ENCODE results near the gene OR52A1. TPM values are rescaled to one million over a fixed set of nuclear protein-coding genes. Genes with fewer than 3 reads are reported as not detected.

The OR52A1 gene
- total RNA-seq, 1 donor from 2014 or later = not detected

DNA sequence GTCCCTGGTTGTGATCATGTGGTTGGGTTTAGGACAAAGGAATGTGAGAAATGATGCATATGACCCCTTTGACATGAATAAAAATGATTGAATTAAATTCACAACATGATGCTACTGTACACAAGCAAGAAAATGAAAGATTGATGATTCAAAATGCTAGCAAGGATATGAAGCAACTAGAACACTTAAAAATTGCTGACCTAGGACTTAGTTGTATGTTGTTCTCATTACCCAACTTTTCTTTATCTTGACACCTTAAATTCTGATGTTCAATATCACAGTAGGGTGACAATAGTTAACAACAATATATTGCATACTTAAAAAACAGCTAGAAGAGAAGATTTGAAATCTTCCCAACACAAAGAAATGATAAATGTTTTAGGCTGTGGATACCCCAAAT is 37.0 kb downstream of the OR52A1 start:
- Mint-ChIP-seq H3K4me3 (ENCODE audit: unreplicated experiment) (no peak overlapping the region), H3K36me3 (ENCODE audit: low read depth) (no peaks in the 10 kb centered on the region), H3K4me1 (ENCODE audit: low read depth) (no peaks in the 10 kb centered on the region), H3K27ac (ENCODE audit: unreplicated experiment) (no peak overlapping the region), H3K27me3 (ENCODE audit: low read depth) (peaks cover 22% of the 10 kb centered on the region), H3K9me3 (ENCODE audit: low read depth) (peaks cover 6% of the 10 kb centered on the region)
- no peak for DNase-seq (ENCODE audit: low spot score)
- no peak for TF ChIP-seq CTCF (IDR thresholded peaks at IDR 0.05)

DNA sequence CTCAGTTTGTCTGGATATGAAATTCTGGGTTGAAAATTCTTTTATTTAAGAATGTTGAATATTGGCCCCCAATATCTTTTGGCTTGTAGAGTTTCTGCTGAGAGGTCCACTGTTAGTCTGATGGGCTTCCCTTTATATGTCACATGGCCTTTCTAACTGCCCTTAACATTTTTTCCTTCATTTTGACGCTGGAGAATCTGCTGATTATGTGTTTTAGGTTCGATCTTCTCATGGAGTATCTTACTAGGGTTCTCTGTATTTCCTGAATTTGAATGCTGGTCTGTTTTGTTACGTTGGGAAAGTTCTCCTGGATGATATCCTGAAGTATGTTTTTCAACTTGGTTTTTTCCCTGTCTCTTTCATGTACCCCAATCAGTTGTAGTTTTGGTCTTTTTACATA is 39.2 kb downstream of the OR52A1 start:
- Mint-ChIP-seq H3K27ac (ENCODE audit: unreplicated experiment) (no peak overlapping the region), H3K4me1 (ENCODE audit: low read depth) (no peaks in the 10 kb centered on the region), H3K9me3 (ENCODE audit: low read depth) (peaks cover 6% of the 10 kb centered on the region), H3K27me3 (ENCODE audit: low read depth) (peaks cover 23% of the 10 kb centered on the region), H3K36me3 (ENCODE audit: low read depth) (no peaks in the 10 kb centered on the region), H3K4me3 (ENCODE audit: unreplicated experiment) (no peak overlapping the region)
- DNase-seq (ENCODE audit: low spot score) = no peak
- no peak for TF ChIP-seq CTCF (IDR thresholded peaks at IDR 0.05)

DNA sequence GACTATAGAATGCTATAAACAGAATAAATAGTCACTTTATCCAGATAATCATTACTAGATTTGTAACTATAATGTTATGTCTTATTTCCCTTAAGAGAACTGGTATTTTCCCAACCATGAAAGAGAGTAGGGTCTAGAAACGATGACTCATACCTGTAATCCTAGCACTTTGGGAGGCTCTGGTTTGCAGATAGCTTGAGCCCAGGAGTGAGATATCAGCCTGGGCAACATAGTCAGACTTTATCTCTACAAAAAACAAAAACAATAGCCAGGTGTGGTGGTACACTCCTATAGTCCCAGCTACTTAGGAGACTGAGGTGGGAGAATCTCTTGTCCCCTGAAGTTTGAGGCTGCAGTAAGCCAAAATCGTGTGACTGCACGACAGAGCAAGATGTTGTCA is 47.3 kb downstream of the OR52A1 start:
- Mint-ChIP-seq H3K4me3 (ENCODE audit: unreplicated experiment) (no peak overlapping the region), H3K27ac (ENCODE audit: unreplicated experiment) (no peak overlapping the region), H3K36me3 (ENCODE audit: low read depth) (no peaks in the 10 kb centered on the region), H3K4me1 (ENCODE audit: low read depth) (no peaks in the 10 kb centered on the region), H3K27me3 (ENCODE audit: low read depth) (peaks cover 11% of the 10 kb centered on the region), H3K9me3 (ENCODE audit: low read depth) (no peaks in the 10 kb centered on the region)
- no peak for DNase-seq (ENCODE audit: low spot score)
- no peak for TF ChIP-seq CTCF (IDR thresholded peaks at IDR 0.05)

GRCh38 chr11:5103066-5103465 is 51.5 kb downstream of the OR52A1 start:
- H3K27ac Mint-ChIP-seq (ENCODE audit: unreplicated experiment) = no peak overlapping the region

GRCh38 chr11:5102246-5102645 is 52.3 kb downstream of the OR52A1 start:
- no peak for TF ChIP-seq CTCF (IDR thresholded peaks at IDR 0.05)
- DNase-seq (ENCODE audit: low spot score) = no peak
- H3K4me1 Mint-ChIP-seq (ENCODE audit: low read depth) = no peaks in the 10 kb centered on the region
- no peaks in the 10 kb centered on the region for H3K9me3 Mint-ChIP-seq (ENCODE audit: low read depth)
- no peaks in the 10 kb centered on the region for H3K36me3 Mint-ChIP-seq (ENCODE audit: low read depth)
- H3K4me3 Mint-ChIP-seq (ENCODE audit: unreplicated experiment) = no peak overlapping the region
- H3K27ac Mint-ChIP-seq (ENCODE audit: unreplicated experiment) = no peak overlapping the region
- peaks cover 26% of the 10 kb centered on the region for H3K27me3 Mint-ChIP-seq (ENCODE audit: low read depth)

More at GRCh38 chr11:5103066-5103465, 51.5 kb downstream of the OR52A1 start:
- H3K36me3 Mint-ChIP-seq (ENCODE audit: low read depth) = no peaks in the 10 kb centered on the region
- peaks cover 22% of the 10 kb centered on the region for H3K27me3 Mint-ChIP-seq (ENCODE audit: low read depth)
- no peak for DNase-seq (ENCODE audit: low spot score)
- no peaks in the 10 kb centered on the region for H3K4me1 Mint-ChIP-seq (ENCODE audit: low read depth)
- H3K9me3 Mint-ChIP-seq (ENCODE audit: low read depth) = no peaks in the 10 kb centered on the region
- no peak overlapping the region for H3K4me3 Mint-ChIP-seq (ENCODE audit: unreplicated experiment)
- no peak for TF ChIP-seq CTCF (IDR thresholded peaks at IDR 0.05)
